Mesothelial cell of epicardium (in vitro differentiated cells): ENCODE results near the gene NFIX. TPM values are rescaled to one million over a fixed set of nuclear protein-coding genes. Genes with fewer than 3 reads are reported as not detected.

Experiments
- DNase-seq, 2 experiments: peaks; one replicate each; pipeline ENCODE4 v3.0.0; 2021; ENCODE audit warnings: low spot score in 2 of 2; ENCODE audit not compliant: unreplicated experiment in 2 of 2
- H3K27ac Mint-ChIP-seq: 2 replicates; pipeline ENCODE4 v1.8.0; 2021; ENCODE audit warnings: mixed read lengths
- H3K27me3 Mint-ChIP-seq: 2 replicates; pipeline ENCODE4 v1.8.0; 2021; ENCODE audit warnings: low read depth, mixed read lengths
- H3K36me3 Mint-ChIP-seq: 2 replicates; pipeline ENCODE4 v1.8.0; 2021; ENCODE audit warnings: mixed read lengths
- H3K4me1 Mint-ChIP-seq: 2 replicates; pipeline ENCODE4 v1.8.0; 2021; ENCODE audit warnings: mixed read lengths
- H3K4me3 Mint-ChIP-seq: 2 replicates; pipeline ENCODE4 v1.8.0; 2021; ENCODE audit warnings: mild to moderate bottlenecking, moderate library complexity, mixed read lengths
- H3K9me3 Mint-ChIP-seq: 2 replicates; pipeline ENCODE4 v1.8.0; 2021; ENCODE audit warnings: mixed read lengths
- total RNA-seq: library from RNA; stranded (reverse); gene quantifications from 3 replicates; pipeline ENCODE4 v1.2.1, GENCODE V29; 2021
- TF ChIP-seq, protein P1 (sequence below): fragments of 200-600 bp; sonication (generic); IDR thresholded peaks from one replicate; pipeline ENCODE4 v1.5.0; 2021; ENCODE audit warnings: antibody characterized with exemption; ENCODE audit not compliant: unreplicated experiment

The NFIX gene
- total RNA-seq, 1 donor from 2014 or later = 52.4 TPM

GRCh38 chr19:13066933-13067807, 71.9 kb downstream of the NFIX start:
- H3K27me3 Mint-ChIP-seq = peaks cover 74% of the 10 kb centered on the region
- H3K4me1 Mint-ChIP-seq = peaks cover 36% of the 10 kb centered on the region
- peak overlapping the region; percentile 53 for H3K27ac Mint-ChIP-seq
- no peaks in the 10 kb centered on the region for H3K36me3 Mint-ChIP-seq
- no peaks in the 10 kb centered on the region for H3K9me3 Mint-ChIP-seq
- TF ChIP-seq, protein P1, sequence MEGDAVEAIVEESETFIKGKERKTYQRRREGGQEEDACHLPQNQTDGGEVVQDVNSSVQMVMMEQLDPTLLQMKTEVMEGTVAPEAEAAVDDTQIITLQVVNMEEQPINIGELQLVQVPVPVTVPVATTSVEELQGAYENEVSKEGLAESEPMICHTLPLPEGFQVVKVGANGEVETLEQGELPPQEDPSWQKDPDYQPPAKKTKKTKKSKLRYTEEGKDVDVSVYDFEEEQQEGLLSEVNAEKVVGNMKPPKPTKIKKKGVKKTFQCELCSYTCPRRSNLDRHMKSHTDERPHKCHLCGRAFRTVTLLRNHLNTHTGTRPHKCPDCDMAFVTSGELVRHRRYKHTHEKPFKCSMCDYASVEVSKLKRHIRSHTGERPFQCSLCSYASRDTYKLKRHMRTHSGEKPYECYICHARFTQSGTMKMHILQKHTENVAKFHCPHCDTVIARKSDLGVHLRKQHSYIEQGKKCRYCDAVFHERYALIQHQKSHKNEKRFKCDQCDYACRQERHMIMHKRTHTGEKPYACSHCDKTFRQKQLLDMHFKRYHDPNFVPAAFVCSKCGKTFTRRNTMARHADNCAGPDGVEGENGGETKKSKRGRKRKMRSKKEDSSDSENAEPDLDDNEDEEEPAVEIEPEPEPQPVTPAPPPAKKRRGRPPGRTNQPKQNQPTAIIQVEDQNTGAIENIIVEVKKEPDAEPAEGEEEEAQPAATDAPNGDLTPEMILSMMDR = no peak
- no peak overlapping the region for H3K4me3 Mint-ChIP-seq
- no peak for DNase-seq

GRCh38 chr19:13068085-13068846, 73.0 kb downstream of the NFIX start:
- no peak overlapping the region for H3K4me3 Mint-ChIP-seq
- TF ChIP-seq, protein P1 = no peak
- H3K4me1 Mint-ChIP-seq = peaks cover 35% of the 10 kb centered on the region
- H3K27me3 Mint-ChIP-seq = peaks cover 72% of the 10 kb centered on the region
- peak overlapping the region; percentile 3 for H3K27ac Mint-ChIP-seq
- no peak for DNase-seq
- no peaks in the 10 kb centered on the region for H3K36me3 Mint-ChIP-seq
- no peaks in the 10 kb centered on the region for H3K9me3 Mint-ChIP-seq

DNA sequence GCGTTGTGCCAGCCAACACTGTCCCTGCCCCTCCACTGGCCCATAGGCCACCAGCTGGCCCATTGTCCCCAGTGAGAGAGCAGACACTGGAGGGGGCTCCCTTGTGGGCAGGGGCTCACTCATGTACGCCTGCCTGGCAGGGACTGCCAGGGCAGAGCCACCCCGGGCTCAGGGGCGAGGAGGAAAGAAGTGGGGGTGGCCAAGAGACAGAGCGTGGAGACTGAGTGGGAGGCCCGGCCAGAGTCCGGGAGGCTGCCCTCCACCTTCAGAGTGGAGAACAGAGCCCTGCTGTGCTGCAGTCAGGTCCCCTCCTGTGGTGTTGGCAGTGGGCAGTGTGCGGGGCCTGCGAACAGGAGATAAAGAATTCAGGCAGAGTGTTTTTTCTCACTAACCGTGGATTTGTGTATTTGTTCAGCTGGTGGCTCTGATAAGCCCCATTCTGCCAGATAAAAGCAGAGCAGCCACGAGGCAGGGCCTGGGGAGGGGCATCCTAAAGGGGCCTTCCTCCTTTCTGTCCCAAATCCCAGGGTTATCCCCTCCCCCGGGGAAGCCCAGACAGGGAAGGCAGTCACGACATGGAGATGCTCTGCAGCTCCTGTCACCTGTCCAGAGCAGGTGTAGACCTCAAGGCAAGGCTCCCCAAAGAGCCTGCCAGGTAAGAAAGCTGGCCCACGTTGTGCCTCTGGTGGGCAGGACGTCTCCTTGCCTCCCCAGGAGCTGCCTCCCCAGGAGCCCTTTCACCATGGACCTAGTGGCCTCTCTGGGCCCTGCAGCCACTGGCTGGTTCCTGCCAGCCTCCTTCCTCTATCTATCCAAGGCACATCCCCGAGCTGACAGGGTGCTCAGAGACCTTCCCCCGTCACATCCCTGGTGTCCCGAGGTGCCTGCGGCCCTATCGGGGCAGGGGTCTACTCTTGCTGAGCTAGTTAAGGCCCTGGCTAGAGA, 74.4 kb downstream of the NFIX start:
- H3K4me1 Mint-ChIP-seq = peaks cover 30% of the 10 kb centered on the region
- H3K27ac Mint-ChIP-seq = peak overlapping the region; percentile 47
- H3K9me3 Mint-ChIP-seq = no peaks in the 10 kb centered on the region
- no peak overlapping the region for H3K4me3 Mint-ChIP-seq
- TF ChIP-seq, protein P1 = no peak
- H3K27me3 Mint-ChIP-seq = peaks cover 67% of the 10 kb centered on the region
- peaks cover 5% of the 10 kb centered on the region for H3K36me3 Mint-ChIP-seq
- no peak for DNase-seq

- H3K9me3 Mint-ChIP-seq = no peaks in the 10 kb centered on the region
- DNase-seq = no peak
- H3K27ac Mint-ChIP-seq = no peak overlapping the region
- peaks cover 10% of the 10 kb centered on the region for H3K36me3 Mint-ChIP-seq
- peaks cover 30% of the 10 kb centered on the region for H3K4me1 Mint-ChIP-seq
- peaks cover 64% of the 10 kb centered on the region for H3K27me3 Mint-ChIP-seq
- H3K4me3 Mint-ChIP-seq = no peak overlapping the region
- TF ChIP-seq, protein P1 = no peak
Measured at GRCh38 chr19:13070425-13071140, 75.3 kb downstream of the NFIX start.
